Skin of body (tissue), 2 donors: ENCODE data around the gene HDAC8. TPM values are rescaled to one million over a fixed set of nuclear protein-coding genes. Genes with fewer than 3 reads are reported as not detected.
"Not testable (repeated sequence)": the region's sequence is repeated elsewhere in the genome, so short reads cannot be mapped to it uniquely, and the experiment has no call there.

Experiments
- DNase-seq: peaks from one replicate; lab custom pipeline; 2025; lab: John Stamatoyannopoulos, UW
- total RNA-seq: library from RNA; depleted of rRNA; stranded (reverse); fragments of >200 nt; gene quantifications from one replicate; pipeline ENCODE4 v1.2.3, GENCODE V29; 2014

HDAC8 gene
- total RNA-seq, 1 donor from 2014 or later = 33.9 TPM

- no peak for DNase-seq
These were observed 245.9 kb downstream of the HDAC8 start for GRCh38 chrX:72326605-72327300.

- not testable (repeated sequence) for DNase-seq
These were observed 253.0 kb downstream of the HDAC8 start for GRCh38 chrX:72319651-72320050.

- DNase-seq = peak; percentile 27
These were observed 255.5 kb downstream of the HDAC8 start for GRCh38 chrX:72317139-72317538.

- DNase-seq = no peak
These were observed 256.1 kb downstream of the HDAC8 start for GRCh38 chrX:72316408-72317110.

GRCh38 chrX:72314881-72315280, 257.8 kb downstream of the HDAC8 start:
- DNase-seq = no peak

- DNase-seq = no peak
These were observed 258.7 kb downstream of the HDAC8 start for GRCh38 chrX:72313707-72314641.

GRCh38 chrX:72312311-72312940, 260.2 kb downstream of the HDAC8 start:
- no peak for DNase-seq

GRCh38 chrX:72309297-72310071, 263.2 kb downstream of the HDAC8 start:
- DNase-seq = no peak

GRCh38 chrX:72308566-72309296, 263.9 kb downstream of the HDAC8 start:
- DNase-seq = peak; percentile 21

GRCh38 chrX:72308209-72308565, 264.5 kb downstream of the HDAC8 start:
- DNase-seq = no peak

- no peak for DNase-seq
These were observed 265.0 kb downstream of the HDAC8 start for GRCh38 chrX:72307646-72308051.

GRCh38 chrX:72306851-72307645, 265.6 kb downstream of the HDAC8 start:
- peak; percentile 48 for DNase-seq

- no peak for DNase-seq
These were observed 266.4 kb downstream of the HDAC8 start for GRCh38 chrX:72306085-72306801.

- no peak for DNase-seq
These were observed 267.2 kb downstream of the HDAC8 start, which contains the start of gene CITED1 for GRCh38 chrX:72305286-72306084. Gene CITED1, minus strand, starts transcription at chrX:72305914. Its CDS starts 3,045 bp downstream, at chrX:72302869.

- DNase-seq = no peak
These were observed 267.8 kb downstream of the HDAC8 start for GRCh38 chrX:72304877-72305276.

- no peak for DNase-seq
These were observed 270.9 kb downstream of the HDAC8 start for GRCh38 chrX:72301781-72302180.

GRCh38 chrX:72299891-72300630, 272.6 kb downstream of the HDAC8 start:
- DNase-seq = no peak
